OCI-LY7 (cell line): ENCODE measurements around the gene BICD1. TPM values are rescaled to one million over a fixed set of nuclear protein-coding genes. Genes with fewer than 3 reads are reported as not detected.

ENCODE experiments used
- BruUV-seq: library from RNA; stranded (reverse); fragments of 400-500 nt; replicated peaks from 2 replicates; lab custom pipeline; 2021; lab: Mats Ljungman, UMichigan
- CTCF ChIA-PET: fragments of 300-600 bp; sonication (Branson Sonifier 250); formaldehyde crosslinking; loops from one replicate; lab custom pipeline; 2022; ENCODE audit warnings: antibody characterized with exemption; ENCODE audit not compliant: unreplicated experiment; lab: Charles Lee
- POLR2A ChIA-PET: fragments of 300-600 bp; sonication (Branson Sonifier 250); formaldehyde crosslinking; loops from one replicate; lab custom pipeline; 2022; ENCODE audit warnings: antibody characterized with exemption; lab: Charles Lee
- DNase-seq: peaks from one replicate; pipeline ENCODE4 v3.0.0-alpha.2; 2015; ENCODE audit warnings: low spot score
- H2AFZ ChIP-seq: fragments of 200-600 bp; sonication (generic), shearing (Covaris generic); 2 replicates; pipeline ENCODE4 v1.6.1; 2014; ENCODE audit warnings: mild to moderate bottlenecking, antibody characterized with exemption, low read length, moderate library complexity
- H3K27ac ChIP-seq: fragments of 200-600 bp; sonication (generic); 2 replicates; pipeline ENCODE4 v1.5.1; 2014; ENCODE audit warnings: mixed run types, low read depth, mild to moderate bottlenecking, moderate library complexity, low read length, inconsistent platforms; ENCODE audit not compliant: poor library complexity, severe bottlenecking
- H3K36me3 ChIP-seq: fragments of 200-600 bp; sonication (generic); 2 replicates; pipeline ENCODE4 v1.6.1; 2014; ENCODE audit warnings: mild to moderate bottlenecking, antibody characterized with exemption, low read length, moderate library complexity, mixed read lengths; ENCODE audit not compliant: insufficient read depth
- H3K4me1 ChIP-seq: fragments of 200-600 bp; sonication (generic); 2 replicates; pipeline ENCODE4 v1.5.1; 2014; ENCODE audit warnings: mild to moderate bottlenecking, low read length; ENCODE audit not compliant: insufficient read depth, poor library complexity, severe bottlenecking
- H3K4me2 ChIP-seq: fragments of 200-600 bp; sonication (generic); 2 replicates; pipeline ENCODE4 v1.6.1; 2014; ENCODE audit warnings: mild to moderate bottlenecking, low read length
- H3K4me3 ChIP-seq: fragments of 200-600 bp; sonication (generic); 2 replicates; pipeline ENCODE4 v1.5.1; 2014; ENCODE audit warnings: mild to moderate bottlenecking, low read depth, low read length; ENCODE audit not compliant: poor library complexity, severe bottlenecking
- H3K79me2 ChIP-seq: fragments of 200-600 bp; sonication (generic); 2 replicates; pipeline ENCODE4 v1.6.1; 2016; ENCODE audit warnings: low read depth, mild to moderate bottlenecking, low read length, moderate library complexity, mixed read lengths; ENCODE audit not compliant: insufficient read depth
- H3K9me2 ChIP-seq: fragments of 200-600 bp; sonication (generic); 2 replicates; pipeline ENCODE4 v1.6.1; 2016; ENCODE audit warnings: mild to moderate bottlenecking, low read length, mixed read lengths; ENCODE audit not compliant: insufficient read depth
- H3K9me3 ChIP-seq: fragments of 200-600 bp; sonication (generic); 2 replicates; pipeline ENCODE4 v1.6.1; 2014; ENCODE audit warnings: mild to moderate bottlenecking, mixed run types, low read length, mixed read lengths
- H4K20me1 ChIP-seq: fragments of 200-600 bp; sonication (generic); 2 replicates; pipeline ENCODE4 v1.6.1; 2014; ENCODE audit warnings: mild to moderate bottlenecking, antibody characterized with exemption, low read length, moderate library complexity, mixed read lengths; ENCODE audit not compliant: insufficient read depth
- EZH2phosphoT487 ChIP-seq: fragments of 200-600 bp; sonication (generic); IDR thresholded peaks from 2 replicates; pipeline ENCODE4 v1.6.1; 2018; ENCODE audit warnings: low read depth, borderline replicate concordance, mild to moderate bottlenecking, mixed run types, antibody characterized with exemption, low read length, moderate library complexity, mixed read lengths
- intact Hi-C: fragments of 100-400 bp; cut with micrococcal nuclease; formaldehyde crosslinking; loops from one replicate; pipeline ENCODE4 v1.10.0; 2022; ENCODE audit not compliant: unreplicated experiment
- total RNA-seq, 2 experiments: library from RNA; depleted of rRNA in 1 of 2; stranded (reverse); fragments of >200 nt in 1 of 2; shearing (Covaris generic) in 1 of 2; gene quantifications; 2 replicates each; pipeline ENCODE4 v1.2.3, GENCODE V29; 2014 to 2022
- TF ChIP-seq, protein P1 (sequence below): fragments of 200-600 bp; sonication (generic); conservative IDR thresholded peaks from 2 replicates; pipeline ENCODE4 v1.5.1; 2014; ENCODE audit warnings: mild to moderate bottlenecking, antibody characterized with exemption, low read length, moderate library complexity, mixed read lengths

BICD1 gene
- total RNA-seq, 2 experiments from 2014 or later: 42.9 to 88.2 TPM

DNA sequence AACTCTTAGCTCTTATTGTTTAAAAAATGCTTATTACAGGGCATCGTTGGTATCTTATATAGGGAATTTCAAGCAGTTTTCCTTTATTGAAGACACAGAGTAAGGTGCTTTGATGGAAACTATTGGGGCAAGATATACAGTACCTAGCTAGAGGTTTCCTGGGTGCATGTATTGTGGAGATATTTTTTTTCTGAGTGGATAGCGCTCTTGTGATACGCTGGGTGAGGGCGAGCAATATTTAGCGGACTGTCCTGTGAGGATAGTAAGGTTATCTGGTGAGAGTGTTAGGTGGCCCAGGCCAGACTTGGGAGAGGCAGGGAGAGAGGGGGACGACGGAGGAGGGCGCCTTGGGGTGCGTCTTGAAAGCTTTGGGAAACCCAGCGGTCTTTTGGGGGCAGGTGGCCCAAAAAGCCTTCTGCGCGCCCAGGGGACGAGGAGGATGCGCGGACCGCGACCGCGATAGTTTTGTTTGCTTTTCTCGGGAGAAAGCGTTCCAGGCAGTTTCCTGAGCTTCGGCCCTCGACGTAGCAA is 596 bp upstream of the BICD1 start:
- Histone ChIP-seq H3K4me3 (peak overlapping the region; percentile 97), H3K36me3 (peaks cover 15% of the 10 kb centered on the region; the same call in 1 of the 2 replicates), H3K79me2 (peaks cover 43% of the 10 kb centered on the region), H3K4me2 (peak overlapping the region; percentile 93), H3K27ac (peak overlapping the region; percentile 66), H3K9me2 (no peaks in the 10 kb centered on the region), H3K9me3 (no peaks in the 10 kb centered on the region), H4K20me1 (peaks cover 11% of the 10 kb centered on the region), H2AFZ (peak overlapping the region; percentile 57), H3K4me1 (peaks cover 22% of the 10 kb centered on the region)
- CTCF ChIA-PET: interaction anchor here (0.6 to 1.4 kb wide), 3 partner anchors 10 to 28 kb away, joined by 3 read pairs; no protein-coding TSS in a partner anchor
- DNase-seq: no peak
- no TSS peak for BruUV-seq
- TF ChIP-seq EZH2phosphoT487: no peak
- TF ChIP-seq, protein P1, sequence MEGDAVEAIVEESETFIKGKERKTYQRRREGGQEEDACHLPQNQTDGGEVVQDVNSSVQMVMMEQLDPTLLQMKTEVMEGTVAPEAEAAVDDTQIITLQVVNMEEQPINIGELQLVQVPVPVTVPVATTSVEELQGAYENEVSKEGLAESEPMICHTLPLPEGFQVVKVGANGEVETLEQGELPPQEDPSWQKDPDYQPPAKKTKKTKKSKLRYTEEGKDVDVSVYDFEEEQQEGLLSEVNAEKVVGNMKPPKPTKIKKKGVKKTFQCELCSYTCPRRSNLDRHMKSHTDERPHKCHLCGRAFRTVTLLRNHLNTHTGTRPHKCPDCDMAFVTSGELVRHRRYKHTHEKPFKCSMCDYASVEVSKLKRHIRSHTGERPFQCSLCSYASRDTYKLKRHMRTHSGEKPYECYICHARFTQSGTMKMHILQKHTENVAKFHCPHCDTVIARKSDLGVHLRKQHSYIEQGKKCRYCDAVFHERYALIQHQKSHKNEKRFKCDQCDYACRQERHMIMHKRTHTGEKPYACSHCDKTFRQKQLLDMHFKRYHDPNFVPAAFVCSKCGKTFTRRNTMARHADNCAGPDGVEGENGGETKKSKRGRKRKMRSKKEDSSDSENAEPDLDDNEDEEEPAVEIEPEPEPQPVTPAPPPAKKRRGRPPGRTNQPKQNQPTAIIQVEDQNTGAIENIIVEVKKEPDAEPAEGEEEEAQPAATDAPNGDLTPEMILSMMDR: no peak
- intact Hi-C loops: loop anchor here (1.0 to 2.0 kb wide), 5 partner anchors 45 to 423 kb away; no protein-coding TSS in a partner anchor
- POLR2A ChIA-PET: interaction anchor here (0.6 to 2.4 kb wide), 10 partner anchors 11 to 159 kb away, joined by 3 to 14 read pairs (median 3); no protein-coding TSS in a partner anchor

DNA sequence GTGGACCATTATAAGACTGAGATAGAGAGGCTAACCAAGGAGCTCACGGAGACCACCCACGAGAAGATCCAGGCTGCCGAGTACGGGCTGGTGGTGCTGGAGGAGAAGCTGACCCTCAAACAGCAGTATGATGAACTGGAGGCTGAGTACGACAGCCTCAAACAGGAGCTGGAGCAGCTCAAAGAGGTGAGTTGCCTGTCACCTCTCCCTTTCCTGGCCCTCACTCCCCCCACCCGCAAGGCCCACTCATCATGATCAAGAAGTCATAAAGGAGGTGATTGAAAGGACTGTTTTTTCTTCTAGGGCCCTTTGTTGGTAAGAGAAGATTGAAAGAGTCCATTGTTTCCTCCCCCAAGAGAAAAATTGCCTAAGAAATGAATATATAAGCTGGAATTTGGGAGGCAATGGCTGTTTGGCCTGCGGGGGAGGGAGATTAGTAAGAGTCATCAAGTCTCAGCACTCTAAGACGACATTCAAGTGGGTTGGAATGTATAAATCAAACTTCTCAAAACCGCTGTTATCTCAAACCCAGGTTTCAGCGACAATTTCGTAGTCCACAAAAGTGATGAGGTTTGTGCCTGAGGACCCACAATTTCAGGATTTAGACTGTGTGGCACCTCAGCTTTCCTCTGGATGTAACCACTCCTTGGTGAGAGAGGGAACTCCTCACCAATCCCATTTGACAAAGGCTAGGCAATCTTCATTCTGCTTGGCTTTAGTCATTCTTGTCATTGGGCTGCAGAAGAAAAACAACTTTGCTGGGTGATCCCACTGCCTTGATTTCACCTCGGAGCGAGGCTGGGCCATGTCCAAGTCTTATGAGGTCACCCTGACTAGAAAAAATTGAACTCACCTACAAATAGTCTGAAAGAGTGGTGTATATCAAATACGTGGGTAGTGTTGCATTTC is 966 bp downstream of the BICD1 start:
- ChIA-PET POLR2A (interaction anchor here (0.6 to 2.4 kb wide), 17 partner anchors 12 to 454 kb away, joined by 3 to 14 read pairs (median 4); no protein-coding TSS in a partner anchor), CTCF (interaction anchor here (0.7 to 1.4 kb wide), 3 partner anchors 23 to 47 kb away, joined by 3 to 4 read pairs (median 3); no protein-coding TSS in a partner anchor)
- Histone ChIP-seq H3K4me3 (peak overlapping the region; percentile 97), H3K36me3 (peaks cover 27% of the 10 kb centered on the region), H2AFZ (peak overlapping the region; percentile 57; the same call in 1 of the 2 replicates), H3K9me2 (no peaks in the 10 kb centered on the region), H3K4me1 (peaks cover 26% of the 10 kb centered on the region), H3K79me2 (peaks cover 59% of the 10 kb centered on the region), H4K20me1 (peaks cover 11% of the 10 kb centered on the region), H3K27ac (peak overlapping the region; percentile 66), H3K9me3 (no peaks in the 10 kb centered on the region), H3K4me2 (peak overlapping the region; percentile 93)
- TSS peak; percentile 68 for BruUV-seq
- peak; percentile 33 for DNase-seq
- TF ChIP-seq, protein P1: no peak
- no peak for TF ChIP-seq EZH2phosphoT487
- intact Hi-C loops: loop anchor here (1.0 to 2.0 kb wide), 6 partner anchors 32 to 425 kb away; no protein-coding TSS in a partner anchor
